HTR-8/SVneo (cell line): ENCODE results near the gene NEB.
A peak's percentile ranks its signal among the peaks of the same experiment; 100 is the strongest.
"Not testable (repeated sequence)": the region's sequence is repeated elsewhere in the genome, so short reads cannot be mapped to it uniquely, and the experiment has no call there.

ENCODE experiments used
- DNase-seq: peaks from one replicate; pipeline ENCODE4 v3.0.0; 2011; ENCODE audit warnings: low spot score, mixed read lengths; ENCODE audit not compliant: insufficient read length
- FAIRE-seq: peaks from 2 replicates; lab custom pipeline; 2011; peaks lifted over from hg19 to GRCh38; lab: Jason Lieb, UNC

The NEB gene

DNA sequence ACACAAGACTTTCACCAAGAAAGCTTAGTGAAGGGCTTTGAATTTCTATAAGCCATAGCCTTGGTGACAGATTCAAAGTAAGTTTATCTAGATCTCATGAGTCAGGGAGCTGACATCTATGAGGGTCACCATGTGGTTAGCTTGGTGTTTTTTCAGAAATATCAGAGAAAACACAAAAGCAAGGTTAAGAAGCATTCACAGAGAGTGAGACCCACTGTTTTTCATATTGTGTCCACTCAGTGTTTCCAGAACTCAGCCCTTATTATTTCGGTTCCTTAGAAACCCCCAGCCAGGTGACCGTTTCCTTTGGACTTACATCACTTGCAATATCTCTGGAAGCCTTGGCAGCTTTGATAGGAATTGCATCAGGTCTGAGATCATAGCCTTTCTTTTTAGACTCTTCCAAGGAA is 76.6 kb downstream of the NEB start:
- FAIRE-seq (no peak), DNase-seq (no peak)

DNA sequence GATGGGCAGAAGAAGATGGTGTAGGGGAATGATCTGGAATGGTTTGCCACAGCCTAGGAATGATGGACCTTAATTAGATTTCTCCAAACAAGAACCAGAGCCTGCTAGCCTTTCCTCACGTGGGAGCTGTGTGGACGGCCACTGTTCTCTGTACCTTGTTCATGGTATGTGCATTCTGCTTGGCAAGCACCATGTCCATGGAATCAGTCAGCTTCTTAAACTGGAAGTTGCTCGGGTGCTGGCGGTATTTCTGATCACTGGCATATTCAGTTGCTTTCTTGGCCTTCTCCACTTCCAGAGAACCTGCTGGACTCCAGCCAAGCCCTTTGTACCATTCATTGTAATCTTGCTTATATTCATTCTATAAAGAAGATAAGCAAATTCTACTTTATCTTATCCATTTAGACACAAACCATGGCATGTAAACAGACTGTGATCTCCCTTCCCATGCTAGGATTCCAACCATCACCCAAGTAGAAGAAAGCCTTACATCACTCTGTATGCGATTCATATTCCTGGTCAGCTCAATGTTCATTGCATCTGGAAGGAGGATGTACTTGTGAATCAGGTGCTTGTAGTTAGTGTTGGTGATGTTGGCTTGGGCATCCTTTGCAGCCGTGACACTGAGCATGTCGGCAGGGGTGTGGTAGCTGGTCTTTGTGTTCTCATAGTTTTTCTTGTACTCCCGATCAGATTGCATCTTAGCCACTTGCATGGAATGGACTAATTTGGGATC is 78.4 kb downstream of the NEB start:
- no peak for FAIRE-seq
- no peak for DNase-seq

DNA sequence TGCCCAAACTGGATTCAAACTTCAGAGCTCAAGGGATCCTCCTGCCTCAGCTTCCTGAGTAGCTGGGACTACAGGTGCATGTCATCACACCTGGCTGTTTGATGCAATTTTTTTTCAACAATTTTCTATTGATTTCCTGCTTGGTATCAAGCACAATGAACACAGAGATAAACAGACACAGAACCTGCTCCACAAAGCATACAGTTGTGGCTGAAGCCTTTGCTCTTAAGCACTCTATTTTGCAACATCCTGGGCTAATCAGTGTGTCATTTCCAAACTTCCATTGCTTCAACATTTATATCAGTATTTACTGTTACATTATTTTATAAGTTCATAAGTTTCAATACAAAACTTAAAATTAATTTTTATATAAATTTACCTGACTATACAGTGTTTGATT is 79.4 kb downstream of the NEB start:
- DNase-seq (no peak), FAIRE-seq (no peak)

DNA sequence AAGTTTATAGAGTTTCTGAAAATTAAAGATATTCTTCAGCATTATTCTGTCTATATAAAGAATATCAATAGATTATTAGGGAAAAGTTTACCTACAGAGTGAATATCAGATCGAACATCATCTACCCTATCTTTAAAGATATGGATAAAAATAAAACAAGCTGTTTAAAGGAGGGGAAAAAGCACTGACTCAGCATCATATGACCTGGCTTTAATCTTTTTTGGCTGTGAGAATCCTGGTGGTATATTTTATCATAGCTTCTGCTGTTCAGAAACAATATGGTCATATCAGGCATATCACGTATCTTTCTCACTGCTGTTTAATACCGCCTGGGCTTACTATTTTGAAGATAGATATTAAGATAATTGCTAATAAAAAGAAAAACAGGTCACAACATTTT is 80.2 kb downstream of the NEB start:
- DNase-seq (no peak), FAIRE-seq (no peak)

DNA sequence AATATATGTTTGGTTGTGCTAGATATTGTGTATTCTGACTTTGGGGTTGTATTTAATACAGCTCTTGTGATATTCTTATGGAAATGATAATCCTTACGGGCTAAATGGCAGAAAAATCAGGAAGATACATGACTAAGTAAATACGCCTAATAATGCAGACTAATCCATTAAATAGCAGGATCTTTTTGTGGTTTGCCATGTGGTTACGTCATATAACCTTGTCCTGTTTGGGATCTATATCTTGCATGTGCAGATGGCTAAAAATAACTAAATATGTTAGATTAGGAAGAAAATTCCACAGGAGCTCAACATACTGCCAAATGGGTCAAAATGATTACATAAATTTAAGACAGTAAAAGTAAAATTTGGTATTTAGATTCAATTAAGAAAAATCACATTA is 83.0 kb downstream of the NEB start:
- FAIRE-seq (no peak), DNase-seq (no peak)

DNA sequence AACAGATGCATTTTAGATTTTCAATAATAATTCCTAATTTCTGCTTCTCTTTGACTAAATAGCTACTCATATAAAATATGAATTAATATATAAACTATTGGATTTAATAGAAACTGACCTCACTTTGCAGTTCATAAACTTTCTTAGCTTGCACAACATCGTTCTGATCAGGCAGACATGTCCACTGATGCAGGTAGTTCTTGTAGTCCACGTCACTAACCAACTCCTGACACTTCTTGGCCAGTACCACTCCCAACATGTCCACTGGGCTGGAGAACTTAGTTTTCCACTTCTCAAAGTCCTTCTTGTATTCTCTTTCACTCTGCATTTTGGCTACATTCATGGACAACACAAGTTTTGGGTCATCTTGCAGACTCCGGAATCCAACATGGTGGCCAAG is 83.8 kb downstream of the NEB start:
- FAIRE-seq (no peak), DNase-seq (no peak)

DNA sequence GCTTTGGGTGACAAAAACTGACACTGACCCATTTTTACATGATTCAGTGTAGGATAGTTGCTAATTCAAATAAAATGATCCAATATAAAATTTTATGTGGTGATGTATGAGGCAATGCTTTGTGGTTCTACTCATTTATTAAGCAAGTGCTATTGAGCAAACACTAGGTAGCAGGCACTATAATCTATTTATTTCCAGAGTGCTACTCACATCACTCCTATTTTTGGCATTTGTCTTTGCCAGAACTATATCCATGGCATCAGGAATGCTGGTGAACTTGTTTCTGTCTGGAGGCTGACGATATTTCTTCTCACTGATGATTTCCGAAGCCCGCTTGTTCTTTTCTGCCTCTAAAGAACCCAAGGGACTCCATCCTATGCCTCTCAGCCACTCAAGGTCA is 84.3 kb downstream of the NEB start:
- FAIRE-seq (no peak), DNase-seq (no peak)

DNA sequence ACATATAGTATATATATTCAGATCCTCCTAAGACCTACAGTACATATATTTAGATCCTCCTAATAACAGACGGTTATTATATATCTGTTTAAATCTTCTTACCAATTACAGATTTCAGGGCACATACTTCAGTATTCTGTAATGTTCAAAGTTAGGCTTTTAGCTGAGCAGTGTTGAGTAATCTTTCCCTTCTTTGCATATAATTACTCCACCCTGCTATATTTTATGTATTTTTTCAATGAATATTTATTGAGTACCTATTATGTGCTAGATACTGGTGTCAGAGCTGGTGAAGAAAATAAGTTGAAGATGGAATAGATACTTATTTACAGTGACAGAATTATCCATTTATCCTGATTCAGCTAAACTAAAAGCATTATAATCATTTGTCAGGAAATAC is 84.9 kb downstream of the NEB start:
- FAIRE-seq (no peak), DNase-seq (no peak)

DNA sequence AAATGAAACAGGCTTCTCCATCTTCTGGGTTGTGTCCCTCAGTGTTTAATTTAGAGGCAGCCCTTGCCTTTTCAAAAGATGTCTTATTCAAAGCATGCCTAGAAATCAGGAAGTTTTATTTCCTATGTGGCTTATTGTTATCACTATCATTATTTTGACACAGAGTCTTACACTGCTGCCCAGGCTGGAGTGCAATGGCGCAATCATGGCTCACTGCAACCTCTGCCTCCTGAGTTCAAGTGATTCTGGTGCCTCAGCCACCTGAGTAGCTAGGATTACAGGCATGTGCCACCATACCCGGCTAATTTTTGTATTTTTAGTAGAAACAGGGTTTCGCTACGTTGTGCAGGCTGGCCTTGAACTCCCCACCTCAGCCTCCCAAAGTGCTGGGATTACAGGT is 87.8 kb downstream of the NEB start:
- not testable (repeated sequence) for FAIRE-seq

DNA sequence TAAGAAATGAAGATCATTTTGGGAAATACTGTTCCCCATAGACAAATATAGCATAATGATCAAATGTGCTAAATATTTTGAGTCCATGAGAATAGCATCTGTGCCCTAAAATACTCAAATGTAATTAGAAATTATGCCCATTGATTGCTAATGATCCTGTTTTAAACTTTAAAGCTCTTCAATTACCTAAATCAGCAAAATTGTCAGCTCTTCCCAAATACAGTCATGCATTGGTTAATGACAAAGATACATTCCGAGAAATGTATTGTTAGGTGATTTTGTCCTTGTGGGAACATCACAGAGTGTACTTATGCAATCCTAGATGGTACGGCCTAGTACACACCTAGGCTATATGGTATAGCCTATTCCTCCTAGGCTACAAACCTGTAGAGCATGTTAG is 89.7 kb downstream of the NEB start:
- DNase-seq (no peak), FAIRE-seq (no peak)

More for the DNA sequence above, 87.8 kb downstream of the NEB start:
- not testable (repeated sequence) for DNase-seq

DNA sequence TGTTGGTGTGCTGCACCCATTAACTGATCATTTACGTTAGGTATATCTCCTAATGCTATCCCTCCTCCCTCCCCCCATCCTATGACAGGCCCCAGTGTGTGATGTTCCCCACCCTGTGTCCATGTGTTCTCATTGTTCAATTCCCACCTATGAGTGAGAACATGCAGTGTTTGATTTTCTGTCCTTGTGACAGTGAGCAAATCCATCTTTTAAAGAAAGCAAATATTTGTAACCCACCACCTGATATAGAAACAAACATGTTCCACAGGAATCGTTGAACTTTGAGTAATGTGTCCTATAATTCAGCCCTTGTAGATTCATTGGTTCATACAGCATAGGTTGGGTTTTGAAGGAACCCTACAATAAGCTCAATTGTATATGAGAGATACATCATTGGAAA is 92.4 kb downstream of the NEB start:
- FAIRE-seq: not testable (repeated sequence)

DNA sequence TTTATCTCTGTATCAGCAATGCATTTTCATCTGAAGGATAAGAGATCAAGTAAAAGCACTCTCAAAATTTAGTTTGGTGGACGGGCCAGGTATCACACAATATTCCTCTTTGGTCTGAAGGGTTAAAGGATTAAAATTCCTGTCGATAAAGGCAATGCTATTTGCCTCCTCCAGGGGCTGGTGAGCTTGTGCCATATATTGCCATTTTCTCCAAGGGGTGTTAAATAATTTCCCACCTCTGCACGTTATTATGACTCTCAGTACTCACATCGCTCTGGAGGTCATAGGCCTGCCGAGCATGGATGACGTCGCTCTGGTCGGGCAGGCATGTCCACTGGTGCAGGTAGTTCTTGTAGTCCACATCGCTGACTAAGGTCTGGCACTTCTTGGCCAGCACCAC is 94.2 kb downstream of the NEB start:
- no peak for FAIRE-seq
- DNase-seq: no peak

More for the DNA sequence above, 92.4 kb downstream of the NEB start:
- DNase-seq: not testable (repeated sequence)

DNA sequence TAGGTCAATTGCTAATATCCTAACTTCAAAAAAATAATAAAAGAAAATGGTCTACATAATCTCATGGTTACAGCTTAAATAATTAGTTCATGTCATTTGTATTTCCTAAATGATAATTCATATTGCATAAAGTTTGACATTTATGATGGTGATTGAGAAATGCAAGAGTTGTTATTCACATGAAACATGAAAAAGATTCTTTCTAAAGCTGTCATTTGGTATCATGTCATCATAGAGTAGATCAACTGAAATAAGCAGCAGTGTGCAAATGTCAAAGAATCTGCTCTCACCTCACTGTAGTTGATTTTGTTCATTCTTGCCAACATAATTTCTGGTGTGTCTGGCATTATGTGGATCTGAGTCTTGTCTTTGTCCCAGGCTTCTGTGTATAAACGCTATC is 95.3 kb downstream of the NEB start:
- FAIRE-seq (no peak), DNase-seq (no peak)

DNA sequence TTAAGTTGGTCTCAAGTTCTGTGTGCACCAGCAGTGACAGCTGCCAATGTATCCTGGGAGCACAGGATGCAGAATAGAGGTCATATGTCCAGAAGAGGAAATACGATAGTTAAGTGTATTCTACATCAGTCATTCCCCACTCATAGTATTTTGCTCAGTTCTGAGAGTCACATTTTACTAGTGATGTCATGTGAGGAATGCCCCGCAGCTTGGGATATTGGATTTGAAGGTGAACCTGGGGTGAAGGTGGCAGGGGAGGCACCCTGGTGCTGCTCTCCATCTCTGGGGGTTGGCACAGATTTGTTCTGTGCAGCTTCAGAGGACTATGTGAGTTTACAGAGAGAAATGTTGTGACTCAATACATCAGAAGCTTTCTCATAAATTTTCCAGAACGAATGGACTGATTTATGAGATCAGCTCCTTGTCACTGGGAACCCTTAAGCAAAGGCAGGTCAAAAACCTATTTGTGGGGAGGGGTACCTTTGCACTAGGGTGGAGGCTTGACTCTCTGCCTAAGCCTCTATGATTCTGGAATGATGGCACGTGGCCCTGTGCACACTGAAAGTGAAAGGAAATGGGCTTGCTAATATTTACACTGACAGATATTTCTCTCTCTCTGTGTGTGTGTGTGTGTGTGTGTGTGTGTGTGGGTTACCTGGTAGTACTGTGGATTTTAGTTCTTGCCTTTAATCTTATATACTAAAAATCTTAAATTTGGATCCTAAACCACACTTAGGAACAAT is 95.9 kb downstream of the NEB start:
- DNase-seq: peak; percentile 7

DNA sequence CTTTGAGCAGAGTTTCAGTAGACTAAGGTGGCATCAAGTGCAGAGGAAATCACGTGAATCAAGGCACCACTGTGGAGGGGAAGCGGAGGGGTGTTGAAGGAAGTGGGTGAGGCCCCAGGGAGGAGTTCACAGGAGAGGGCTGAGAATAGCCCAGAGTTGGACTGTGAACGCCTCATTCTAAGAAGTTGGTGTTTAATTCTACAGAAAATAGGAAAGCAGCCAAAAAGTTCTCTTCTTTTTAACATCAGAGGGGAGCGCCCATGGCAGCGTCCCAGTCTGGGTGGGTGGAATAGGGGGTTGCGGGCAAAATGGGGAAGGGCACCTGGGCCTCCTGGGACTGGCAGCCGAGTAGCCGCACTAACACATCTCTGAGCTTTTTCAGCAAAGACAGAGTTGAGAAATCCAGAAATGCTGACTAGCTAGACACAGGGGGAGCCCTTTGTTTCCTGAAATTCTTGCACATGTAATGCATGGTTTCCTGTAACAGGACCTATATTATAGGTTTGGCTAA is 97.0 kb downstream of the NEB start:
- DNase-seq: no peak
- no peak for FAIRE-seq

More for the DNA sequence above, 95.9 kb downstream of the NEB start:
- FAIRE-seq: no peak

DNA sequence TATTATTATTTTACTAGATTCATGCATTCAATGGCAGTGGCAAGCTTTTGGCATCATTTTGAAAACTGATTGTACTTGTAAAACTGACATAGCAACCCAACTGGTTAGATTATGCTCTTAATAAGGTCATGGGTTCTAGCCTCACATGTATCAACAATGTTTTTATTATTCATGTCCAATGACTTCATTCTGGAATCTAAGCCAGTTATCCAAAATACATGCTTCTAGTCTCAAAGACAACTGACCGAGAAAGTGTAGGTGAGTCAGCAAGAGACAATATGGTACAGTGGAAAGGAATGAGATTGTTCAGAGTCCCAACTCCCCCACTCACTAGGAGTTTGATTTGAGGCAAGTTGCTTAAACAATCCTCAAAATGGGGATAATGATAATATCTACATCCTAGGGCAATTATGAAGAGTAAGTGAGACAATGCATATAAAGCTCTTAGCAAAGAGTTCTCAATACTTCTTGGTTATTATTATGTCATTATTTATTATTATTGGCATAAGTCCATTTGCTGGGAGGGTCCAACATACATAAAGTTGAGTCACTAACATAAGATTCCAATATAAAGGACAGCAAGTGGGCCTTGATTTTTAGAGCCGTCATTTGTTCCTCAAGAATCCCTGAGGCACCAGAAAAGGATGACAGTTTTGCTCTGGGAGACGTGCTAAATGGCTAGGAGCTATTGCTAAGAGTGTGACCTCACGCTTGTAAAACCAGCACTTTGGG is 99.4 kb downstream of the NEB start:
- FAIRE-seq: no peak

DNA sequence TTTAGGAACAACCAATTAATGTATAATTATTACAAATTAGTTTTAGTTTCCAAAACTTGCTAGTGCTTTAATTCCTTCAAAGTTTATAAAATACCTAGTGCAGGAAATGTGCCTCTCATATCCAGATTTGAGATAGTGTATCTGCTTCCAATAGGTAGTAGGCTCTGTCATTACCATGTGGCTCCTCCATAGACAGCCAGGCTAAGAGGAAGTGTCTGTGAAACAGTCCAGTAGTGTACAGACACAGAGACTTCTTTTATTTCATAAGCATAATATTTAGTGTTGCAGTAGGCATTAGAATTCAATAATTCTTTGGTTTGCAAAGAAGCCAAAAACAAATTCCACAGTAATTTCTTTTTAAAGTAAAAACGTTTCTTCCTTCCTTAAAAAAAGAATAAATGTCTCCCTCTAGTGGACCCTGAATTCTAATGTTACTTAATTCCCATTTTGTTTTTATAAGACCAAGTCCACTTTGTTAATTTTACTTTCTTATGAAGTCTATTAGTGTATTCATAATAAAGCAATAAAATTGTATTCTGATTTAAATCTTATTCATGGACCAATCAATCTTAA is 101.2 kb downstream of the NEB start:
- peak; percentile 7 for DNase-seq

More for the DNA sequence above, 99.4 kb downstream of the NEB start:
- DNase-seq: no peak

DNA sequence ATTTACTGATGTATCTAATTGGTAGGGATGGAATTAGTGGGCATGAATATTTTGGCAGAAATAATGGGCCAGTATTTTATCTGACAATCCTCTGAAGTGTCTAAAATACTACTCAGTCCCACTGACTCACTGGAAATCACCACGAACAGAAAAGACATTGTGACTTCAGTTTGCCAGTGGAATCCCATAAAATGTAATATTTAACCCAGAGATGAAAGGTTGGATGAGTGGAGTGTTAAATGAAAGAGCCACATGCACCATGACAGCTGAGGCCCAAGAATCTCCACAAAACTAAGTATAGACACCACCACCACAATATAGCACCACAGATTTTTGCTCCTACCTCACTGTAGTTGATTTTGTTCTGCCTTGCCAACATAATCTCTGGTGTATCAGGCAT is 103.9 kb downstream of the NEB start:
- DNase-seq (no peak), FAIRE-seq (no peak)

More for the DNA sequence above, 101.2 kb downstream of the NEB start:
- no peak for FAIRE-seq

DNA sequence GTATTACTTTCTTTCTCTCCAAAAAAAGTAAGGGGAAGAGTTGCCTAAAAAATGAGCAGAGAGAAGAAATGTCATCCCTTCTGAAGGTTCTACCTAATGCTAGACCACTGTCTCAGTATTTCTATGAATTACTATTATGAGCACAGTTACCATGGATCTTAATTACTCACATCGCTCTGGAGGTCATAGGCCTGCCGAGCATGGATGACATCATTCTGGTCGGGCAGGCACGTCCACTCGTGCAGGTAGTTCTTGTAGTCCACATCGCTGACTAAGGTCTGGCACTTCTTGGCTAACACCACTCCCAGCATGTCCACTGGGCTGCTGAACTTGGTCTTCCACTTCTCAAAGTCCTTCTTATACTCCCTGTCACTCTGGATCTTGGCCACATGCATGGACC is 106.9 kb downstream of the NEB start:
- DNase-seq: no peak
- peak; percentile 71 for FAIRE-seq

DNA sequence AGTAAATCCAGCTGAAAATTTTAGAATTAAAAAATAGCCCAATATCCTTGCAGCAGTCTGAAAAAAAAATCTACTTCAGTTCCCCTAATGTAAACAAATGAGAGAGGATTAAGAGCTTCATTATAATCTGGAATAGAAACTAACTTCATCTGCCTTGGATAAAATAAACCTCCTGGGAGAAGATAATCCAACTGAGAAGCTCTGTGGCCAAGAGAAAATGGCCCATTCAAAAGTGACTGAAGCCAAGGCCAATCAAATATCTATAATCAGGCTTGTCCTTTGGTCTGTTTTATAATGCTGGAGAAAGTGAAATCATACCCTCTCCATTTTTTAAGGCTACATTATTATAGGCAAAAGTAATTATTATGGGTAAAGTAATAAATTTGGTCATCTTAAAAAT is 110.0 kb downstream of the NEB start:
- FAIRE-seq (no peak), DNase-seq (no peak)
